Measurements from ENCODE around the gene PSMA4.
"Not testable (repeated sequence)": the region's sequence is repeated elsewhere in the genome, so short reads cannot be mapped to it uniquely, and the experiment has no call there.

DNA sequence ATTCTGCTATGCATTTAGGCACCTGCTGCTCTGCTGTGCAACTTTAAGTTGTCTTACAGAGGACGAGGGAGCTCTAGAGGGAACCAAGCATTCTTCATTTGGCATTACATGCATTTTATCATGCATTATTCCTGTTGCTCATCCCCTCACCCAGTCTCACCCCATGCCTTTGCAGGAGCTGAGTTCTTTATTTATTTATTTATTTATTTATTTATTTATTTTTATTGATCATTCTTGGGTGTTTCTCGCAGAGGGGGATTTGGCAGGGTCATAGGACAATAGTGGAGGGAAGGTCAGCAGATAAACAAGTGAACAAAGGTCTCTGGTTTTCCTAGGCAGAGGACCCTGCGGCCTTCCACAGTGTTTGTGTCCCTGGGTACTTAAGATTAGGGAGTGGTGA, 20.2 kb upstream of the PSMA4 start:
- TF ChIP-seq POLR2A (IDR thresholded peaks at IDR 0.05) = not testable (repeated sequence)
- TF ChIP-seq, protein P1, sequence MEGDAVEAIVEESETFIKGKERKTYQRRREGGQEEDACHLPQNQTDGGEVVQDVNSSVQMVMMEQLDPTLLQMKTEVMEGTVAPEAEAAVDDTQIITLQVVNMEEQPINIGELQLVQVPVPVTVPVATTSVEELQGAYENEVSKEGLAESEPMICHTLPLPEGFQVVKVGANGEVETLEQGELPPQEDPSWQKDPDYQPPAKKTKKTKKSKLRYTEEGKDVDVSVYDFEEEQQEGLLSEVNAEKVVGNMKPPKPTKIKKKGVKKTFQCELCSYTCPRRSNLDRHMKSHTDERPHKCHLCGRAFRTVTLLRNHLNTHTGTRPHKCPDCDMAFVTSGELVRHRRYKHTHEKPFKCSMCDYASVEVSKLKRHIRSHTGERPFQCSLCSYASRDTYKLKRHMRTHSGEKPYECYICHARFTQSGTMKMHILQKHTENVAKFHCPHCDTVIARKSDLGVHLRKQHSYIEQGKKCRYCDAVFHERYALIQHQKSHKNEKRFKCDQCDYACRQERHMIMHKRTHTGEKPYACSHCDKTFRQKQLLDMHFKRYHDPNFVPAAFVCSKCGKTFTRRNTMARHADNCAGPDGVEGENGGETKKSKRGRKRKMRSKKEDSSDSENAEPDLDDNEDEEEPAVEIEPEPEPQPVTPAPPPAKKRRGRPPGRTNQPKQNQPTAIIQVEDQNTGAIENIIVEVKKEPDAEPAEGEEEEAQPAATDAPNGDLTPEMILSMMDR (IDR thresholded peaks at IDR 0.05) = not testable (repeated sequence)

All from body of pancreas (tissue), 4 donors.